MM.1S (cell line): ENCODE results near the gene TMEM190.

Experiments used
- CTCF ChIP-seq: fragments of 300-600 bp; sonication (generic); IDR thresholded peaks from 2 replicates; pipeline ENCODE4 v1.5.1; 2016; ENCODE audit warnings: antibody characterized with exemption, low read length, mixed read lengths
- EZH2 ChIP-seq: fragments of 300-600 bp; sonication (generic); optimal IDR thresholded peaks from 2 replicates; pipeline ENCODE3; 2017; ENCODE audit warnings: low read depth, mild to moderate bottlenecking, antibody characterized with exemption, low read length, mixed read lengths

- TF ChIP-seq CTCF (no peak), EZH2 (no peak)
These were observed 31.3 kb downstream of the TMEM190 start for GRCh38 chr19:55407800-55408532.
